Heart left ventricle (tissue), 16 donors: ENCODE data around the gene CHST7. TPM values are rescaled to one million over a fixed set of nuclear protein-coding genes. Genes with fewer than 3 reads are reported as not detected.

Source experiments
- ATAC-seq, 4 donors: fragments of 200-7000 bp; cut with Tn5 transposase; one replicate each; pipeline ENCODE4 v1.9.1; 2020 to 2022; ENCODE audit warnings: moderate library complexity in 4 of 4, mild to moderate bottlenecking in 3 of 4, moderate number of reproducible peaks in 1 of 4
- DNase-seq, 5 donors: peaks; one replicate each; pipeline ENCODE4 v3.0.0-alpha.2; 2020
- H3K27ac ChIP-seq, 12 donors: fragments of 200-600 bp; sonication (generic) in 4 of 12; one replicate each; pipeline versions ENCODE4 v1.5.0 to v1.8.0; 2016 to 2022; ENCODE audit warnings: mild to moderate bottlenecking in 2 of 12
- H3K27me3 ChIP-seq, 9 donors: fragments of 200-600 bp; sonication (generic) in 2 of 9; one replicate each; pipeline versions ENCODE4 v1.5.1 to v1.8.0; 2016 to 2022; ENCODE audit warnings: mild to moderate bottlenecking in 3 of 9
- H3K36me3 ChIP-seq, 9 donors: fragments of 200-600 bp; sonication (generic) in 2 of 9; one replicate each; pipeline versions ENCODE4 v1.5.0 to v1.8.0; 2018 to 2022; ENCODE audit warnings: mild to moderate bottlenecking in 2 of 9
- H3K4me1 ChIP-seq, 12 donors: fragments of 200-600 bp; sonication (generic) in 4 of 12; one replicate each; pipeline versions ENCODE4 v1.5.0 to v1.8.0; 2016 to 2022; ENCODE audit warnings: mild to moderate bottlenecking in 3 of 12
- H3K4me3 ChIP-seq, 12 donors: fragments of 200-600 bp; sonication (generic) in 4 of 12; one replicate each; pipeline versions ENCODE4 v1.5.0 to v1.8.0; 2017 to 2022; ENCODE audit warnings: mild to moderate bottlenecking in 9 of 12, moderate library complexity in 4 of 12
- H3K9me3 ChIP-seq, 12 donors: fragments of 200-600 bp; sonication (generic) in 4 of 12; one replicate each; pipeline versions ENCODE4 v1.5.0 to v1.8.0; 2016 to 2022; ENCODE audit warnings: mild to moderate bottlenecking in 1 of 12
- CTCF ChIP-seq, 12 donors: fragments of 200-600 bp; sonication (generic) in 4 of 12; IDR thresholded peaks; one replicate each; pipeline versions ENCODE4 v1.5.0 to v1.8.0; 2018 to 2022; ENCODE audit warnings: antibody characterized with exemption in 12 of 12, mild to moderate bottlenecking in 5 of 12
- POLR2A ChIP-seq, 2 donors: fragments of 450-650 bp; IDR thresholded peaks; one replicate each; pipeline ENCODE4 v1.6.1; 2017; ENCODE audit warnings: antibody characterized with exemption in 2 of 2, mild to moderate bottlenecking in 2 of 2, moderate library complexity in 2 of 2
- WGBS, 4 donors: extraction: QIAGEN DNeasy Blood & Tissue Kit in 2 of 4; methylation state at CpG; one replicate each; pipeline versions ENCODE4 v1.1.5 to v1.1.7; 2013 to 2018; 5-methylcytosine and 5-hydroxymethylcytosine counted together
- intact Hi-C, 10 donors: fragments of 100-400 bp; cut with DNase I; formaldehyde crosslinking; loops; one replicate each; pipeline versions ENCODE4 v1.11.1 to v1.14.2; 2022
- polyA plus RNA-seq, 2 donors: library from polyadenylated mRNA; stranded (reverse); fragments of 200-250 nt; gene quantifications; one replicate each; pipeline ENCODE4 v1.2.3, GENCODE V29; 2013
- total RNA-seq, 9 donors: library from RNA; depleted of rRNA in 2 of 9; stranded (reverse); fragments of >200 nt in 2 of 9; fragmentation: NEBNext Ultra II Directional in 3 of 9; extraction: Animal tissue kit (Norgen Biotek cat#: 25700) in 3 of 9; gene quantifications; one replicate each; pipeline versions ENCODE4 v1.1.0 to v1.2.4, GENCODE V29; 2016 to 2023
- donor health status: ischemic (EF 13 %, LVEDD 7.1; RV severe dilation, severe dysfunction).
- donor health status: healthy with polysubstance abuse.
- donor health status: DM: no; HTN: yes; CAD: no.
- donor health status: DM: no; HTN: no; CAD: no.
- donor health status: ischemic (EF 25% LVEDD 6.9; RV normal size, moderate dysfunction).
- donor health status: ischemic (EF 25% LVEDD 5.7; RV mildly dilated, moderate dysfunction).
- donor health status: healthy.
- donor health status: DM: yes; HTN: yes; CAD: no.
- donor health status: ischemic (EF 35%, LVEDD 5.7; RV mildly dilated, moderate dysfunction).
- donor health status: nonischemic (EF 11% LVEDD 7.7; RV severe dilation, severe dysfunction).
- donor health status: DM: yes; HTN: yes; CAD: no.
- donor health status: PGD.
- donor health status: ischemic (EF 29% LVEDD 5.4; RV normal size, mild dysfunction).
- donor health status: nonischemic (EF 23%, LVEDD 6.1; RV moderate dilation, normal function).

The CHST7 gene
- total and polyA plus RNA-seq, 11 donors = 3.6 to 41.8 (median 15.0) TPM

- peaks cover 0 to 29% (median 10%) of the 10 kb centered on the region in 12 donors for H3K4me1 ChIP-seq
- intact Hi-C loops = no loop called here
Measured at GRCh38 chrX:46577221-46578005, 3.8 kb downstream of the CHST7 start.

GRCh38 chrX:46579250-46579649 is 5.7 kb downstream of the CHST7 start:
- Histone ChIP-seq H3K4me3 (no peak overlapping the region), H3K36me3 (no peaks in the 10 kb centered on the region), H3K27ac (no peak overlapping the region), H3K4me1 (peaks cover 0 to 43% (median 20%) of the 10 kb centered on the region in 12 donors), H3K9me3 (no peaks in the 10 kb centered on the region), H3K27me3 (no peaks in the 10 kb centered on the region)
- WGBS, 4 donors = 94 to 96% (median 95%) methylated on average over 1 of the region's 1 CpG
- intact Hi-C loops = no loop called here
- TF ChIP-seq POLR2A (IDR thresholded peaks at IDR 0.05) (no peak), CTCF (IDR thresholded peaks at IDR 0.05) (no peak)
- ATAC-seq = no peak
- no peak for DNase-seq

More at GRCh38 chrX:46577221-46578005, 3.8 kb downstream of the CHST7 start:
- TF ChIP-seq POLR2A (IDR thresholded peaks at IDR 0.05) (no peak), CTCF (IDR thresholded peaks at IDR 0.05) (no peak)
- no peaks in the 10 kb centered on the region for H3K9me3 ChIP-seq
- peak overlapping the region; percentile 32 to 85 (median 80) for H3K27ac ChIP-seq
- DNase-seq (no peak), ATAC-seq (peak in 3 of 4 donors; percentile 33 to 35 (median 34))
- H3K27me3 ChIP-seq = no peaks in the 10 kb centered on the region
- WGBS, 4 donors = 35 to 54% (median 47%) methylated on average over 7 of the region's 7 CpGs
- H3K36me3 ChIP-seq = no peaks in the 10 kb centered on the region
- peak overlapping the region in 10 of 12 donors; percentile 9 to 89 (median 68) for H3K4me3 ChIP-seq

GRCh38 chrX:46580613-46581012 is 7.0 kb downstream of the CHST7 start:
- intact Hi-C loops = no loop called here
- no peak for ATAC-seq

More at GRCh38 chrX:46580613-46581012, 7.0 kb downstream of the CHST7 start:
- DNase-seq = no peak
- no peaks in the 10 kb centered on the region for H3K36me3 ChIP-seq
- no peak overlapping the region for H3K4me3 ChIP-seq
- H3K4me1 ChIP-seq = peaks cover 0 to 50% (median 27%) of the 10 kb centered on the region in 12 donors
- TF ChIP-seq CTCF (IDR thresholded peaks at IDR 0.05) (no peak), POLR2A (IDR thresholded peaks at IDR 0.05) (no peak)
- no peaks in the 10 kb centered on the region for H3K9me3 ChIP-seq
- WGBS, 4 donors = 92 to 97% (median 93%) methylated on average over 6 of the region's 6 CpGs
- no peak overlapping the region for H3K27ac ChIP-seq
- H3K27me3 ChIP-seq = no peaks in the 10 kb centered on the region
